ENCODE results near the gene MYOT. TPM values are rescaled to one million over a fixed set of nuclear protein-coding genes. Genes with fewer than 3 reads are reported as not detected.
A peak's percentile ranks its signal among the peaks of the same experiment; 100 is the strongest.

The MYOT gene
- total and polyA plus RNA-seq, 10 of the 15 experiments (the other 5 are each of a cell fraction or from before 2014, with no cell fraction given): 0.15 to 1.5 (median 0.53) TPM; not detected in 5

- ChIA-PET SMC1A (ENCODE audit: uncharacterized antibody, unreplicated experiment) (interaction anchor here (1.0 to 1.7 kb wide), 2 partner anchors 9 to 101 kb away, joined by 5 to 12 read pairs; partner anchors contain the start of gene PKD2L2), POLR2A (interaction anchor here (1.0 to 1.8 kb wide), 2 partner anchors 9 to 270 kb away, joined by 3 to 13 read pairs; partner anchors contain the start of gene PKD2L2), RAD21 (ENCODE audit: unreplicated experiment) (interaction anchor here (1.3 to 1.4 kb wide), 2 partner anchors 10 to 101 kb away, joined by 3 to 4 read pairs; no protein-coding TSS in a partner anchor), CTCF (interaction anchor here (0.6 to 1.1 kb wide), 6 partner anchors 9 to 102 kb away, joined by 3 to 4 read pairs (median 3); partner anchors contain the start of gene PKD2L2)
- FAIRE-seq: no peak
- 93% methylated on average over 1 of the region's 1 CpG for WGBS (ENCODE audit: insufficient coverage, insufficient replicate concordance, low lambda C conversion rate, missing lambda C conversion rate)
- no peak overlapping the region for H3K27ac ChIP-seq (ENCODE audit: control insufficient read depth, insufficient read depth)
- H3K4me3 ChIP-seq: no peak overlapping the region
- H4K20me1 ChIP-seq (ENCODE audit: control insufficient read depth, insufficient read depth): no peaks in the 10 kb centered on the region
- peaks cover 0 to 3% of the 10 kb centered on the region in 2 experiments; a peak in 1 of 4 replicates for H3K36me3 ChIP-seq (ENCODE audit: control insufficient read depth in 2 of 2, insufficient read depth in 2 of 2, low read length in 1 of 2)
- H3K4me2 ChIP-seq (ENCODE audit: control insufficient read depth, insufficient read depth): no peak overlapping the region
- DNase-seq (ENCODE audit: low read depth, low spot score): no peak
- intact Hi-C loops (cut with micrococcal nuclease; ENCODE audit: unreplicated experiment): no loop called here
- no peak for ATAC-seq
- TF ChIP-seq NFYB (IDR thresholded peaks at IDR 0.05; ENCODE audit: insufficient read depth, low read depth, low read length): no peak
- H3K9me3 ChIP-seq (replicated peaks; ENCODE audit: control insufficient read depth, insufficient read depth, low read length): no peaks in the 10 kb centered on the region
- no peak overlapping the region for H2AFZ ChIP-seq (ENCODE audit: control insufficient read depth, low read depth, low read length)
- no TSS peak for BruUV-seq (replicated peaks)
- H3K4me1 ChIP-seq (ENCODE audit: control insufficient read depth, insufficient read depth, low read length): no peaks in the 10 kb centered on the region
- in situ Hi-C loops (cut with MboI): no loop called here
- H3K27me3 ChIP-seq (replicated peaks in 1 of 2; ENCODE audit: control insufficient read depth in 2 of 2, insufficient read depth in 2 of 2, low read length in 1 of 2): no peaks in the 10 kb centered on the region
- no peaks in the 10 kb centered on the region for H3K79me2 ChIP-seq (ENCODE audit: control insufficient read depth, insufficient read depth, low read length)
- H3K9ac ChIP-seq (ENCODE audit: control insufficient read depth, insufficient read depth, low read length): no peak overlapping the region
Measured at GRCh38 chr5:137880313-137880712, 12.7 kb downstream of the MYOT start.

GRCh38 chr5:137887831-137888230 is 20.2 kb downstream of the MYOT start:
- WGBS (ENCODE audit: insufficient coverage, insufficient replicate concordance, low lambda C conversion rate, missing lambda C conversion rate): 0% methylated on average over 2 of the region's 2 CpGs
- ChIA-PET POLR2A (interaction anchor here (0.7 to 4.9 kb wide), 13 partner anchors 8 to 577 kb away, joined by 3 to 26 read pairs (median 5); partner anchors contain the start of gene EGR1), RAD21 (ENCODE audit: unreplicated experiment) (interaction anchor here (0.6 to 5.5 kb wide), 18 partner anchors 10 to 258 kb away, joined by 3 to 47 read pairs (median 10); partner anchors contain the start of gene FAM13B), SMC1A (ENCODE audit: uncharacterized antibody, unreplicated experiment) (interaction anchor here (1.1 to 5.4 kb wide), 26 partner anchors 10 to 320 kb away, joined by 3 to 46 read pairs (median 6); partner anchors contain the start of gene FAM13B), CTCF (interaction anchor here (1.2 to 5.6 kb wide), 15 partner anchors 10 to 147 kb away, joined by 3 to 85 read pairs (median 10); partner anchors contain the start of gene FAM13B)
- peak overlapping the region; percentile 79 for H3K4me2 ChIP-seq (ENCODE audit: control insufficient read depth, insufficient read depth)
- peak; percentile 68 for FAIRE-seq
- H3K36me3 ChIP-seq (ENCODE audit: control insufficient read depth in 2 of 2, insufficient read depth in 2 of 2, low read length in 1 of 2): no peaks in the 10 kb centered on the region
- no TSS peak for BruUV-seq (replicated peaks)
- H3K79me2 ChIP-seq (ENCODE audit: control insufficient read depth, insufficient read depth, low read length): peaks cover 15% of the 10 kb centered on the region
- no peaks in the 10 kb centered on the region for H3K27me3 ChIP-seq (replicated peaks in 1 of 2; ENCODE audit: control insufficient read depth in 2 of 2, insufficient read depth in 2 of 2, low read length in 1 of 2)
- DNase-seq (ENCODE audit: low read depth, low spot score): no peak
- in situ Hi-C loops (cut with MboI): no loop called here
- H3K9ac ChIP-seq (ENCODE audit: control insufficient read depth, insufficient read depth, low read length): peak overlapping the region; percentile 75
- H3K27ac ChIP-seq (ENCODE audit: control insufficient read depth, insufficient read depth): peak overlapping the region; percentile 84
- peak overlapping the region; percentile 20 for H2AFZ ChIP-seq (ENCODE audit: control insufficient read depth, low read depth, low read length)
- no peaks in the 10 kb centered on the region for H3K4me1 ChIP-seq (ENCODE audit: control insufficient read depth, insufficient read depth, low read length)
- ATAC-seq: no peak
- H3K4me3 ChIP-seq: peak overlapping the region; percentile 79
- no peaks in the 10 kb centered on the region for H4K20me1 ChIP-seq (ENCODE audit: control insufficient read depth, insufficient read depth)
- H3K9me3 ChIP-seq (replicated peaks; ENCODE audit: control insufficient read depth, insufficient read depth, low read length): no peaks in the 10 kb centered on the region
- intact Hi-C loops (cut with micrococcal nuclease; ENCODE audit: unreplicated experiment): loop anchor here (2.0 to 5.0 kb wide), 2 partner anchors 31 to 144 kb away; partner anchors contain the start of gene FAM13B
- no peak for TF ChIP-seq ZNF384 (IDR thresholded peaks at IDR 0.05; ENCODE audit: borderline replicate concordance, low read depth, low read length)
- no peak for TF ChIP-seq USF1 (IDR thresholded peaks at IDR 0.05; ENCODE audit: borderline replicate concordance, extremely low read length, insufficient read depth, low read depth, low read length)
- no peak for TF ChIP-seq TAF1 (IDR thresholded peaks at IDR 0.05; ENCODE audit: borderline replicate concordance, low read depth, low read length)
- no peak for TF ChIP-seq NFXL1 (IDR thresholded peaks at IDR 0.05; ENCODE audit: borderline replicate concordance)
- TF ChIP-seq BACH1 (IDR thresholded peaks at IDR 0.05; ENCODE audit: borderline replicate concordance): no peak
- TF ChIP-seq HDGF (IDR thresholded peaks at IDR 0.05): no peak
- TF ChIP-seq ATF2 (IDR thresholded peaks at IDR 0.05; ENCODE audit: low read length): no peak
- no peak for TF ChIP-seq ZNF274 (IDR thresholded peaks at IDR 0.05; ENCODE audit: insufficient read depth, insufficient read length)
- no peak for TF ChIP-seq SMC3 (IDR thresholded peaks at IDR 0.05; ENCODE audit: borderline replicate concordance, low read length)
- TF ChIP-seq NR2C2 (IDR thresholded peaks at IDR 0.05; ENCODE audit: borderline replicate concordance, control insufficient read depth, insufficient read length, low read depth): no peak
- TF ChIP-seq LARP7 (IDR thresholded peaks at IDR 0.05): no peak
- no peak for TF ChIP-seq RELA (IDR thresholded peaks at IDR 0.05; ENCODE audit: borderline replicate concordance, partially characterized antibody)
- no peak for TF ChIP-seq MXI1 (IDR thresholded peaks at IDR 0.05; ENCODE audit: low read depth, low read length)
- TF ChIP-seq MEF2B (IDR thresholded peaks at IDR 0.05; ENCODE audit: partially characterized antibody, poor library complexity, severe bottlenecking): no peak
